IPS-20b (cell line): ENCODE results near the gene TEX53.

Source experiments
- H3K27ac ChIP-seq: one replicate; pipeline ENCODE4 v1.5.1; 2013; ENCODE audit warnings: low read length
- H3K27me3 ChIP-seq: 2 replicates; pipeline ENCODE4 v1.6.1; 2013; ENCODE audit warnings: mild to moderate bottlenecking, low read length, inconsistent platforms; ENCODE audit not compliant: insufficient read depth
- H3K36me3 ChIP-seq: 2 replicates; pipeline ENCODE4 v1.6.1; 2013; ENCODE audit warnings: low read depth, mild to moderate bottlenecking, inconsistent platforms, low read length, moderate library complexity; ENCODE audit not compliant: insufficient read depth
- H3K4me1 ChIP-seq: 2 replicates; pipeline ENCODE4 v1.6.1; 2013; ENCODE audit warnings: mild to moderate bottlenecking, control low read depth, inconsistent platforms, low read length, moderate library complexity; ENCODE audit not compliant: insufficient read depth
- H3K4me3 ChIP-seq: 2 replicates; pipeline ENCODE4 v1.5.1; 2013; ENCODE audit warnings: mild to moderate bottlenecking, low read length, inconsistent platforms
- H3K9ac ChIP-seq: 2 replicates; pipeline ENCODE4 v1.6.1; 2013; ENCODE audit warnings: low read depth, mild to moderate bottlenecking, inconsistent platforms, low read length, moderate library complexity
- H3K9me3 ChIP-seq: 2 replicates; pipeline ENCODE4 v1.6.1; 2013; ENCODE audit warnings: mild to moderate bottlenecking, low read depth, low read length, inconsistent platforms; ENCODE audit not compliant: insufficient read depth

Gene TEX53

GRCh38 chr9:114662081-114662989 lies 4.7 kb upstream of the TEX53 start:
- peaks cover 9% of the 10 kb centered on the region; the same call in 1 of the 2 replicates for H3K4me1 ChIP-seq
- H3K27me3 ChIP-seq, result no peaks in the 10 kb centered on the region
- H3K4me3 ChIP-seq, result no peak overlapping the region
- H3K36me3 ChIP-seq, result no peaks in the 10 kb centered on the region
- H3K9me3 ChIP-seq, result no peaks in the 10 kb centered on the region
- H3K9ac ChIP-seq, result no peak overlapping the region
- H3K27ac ChIP-seq, result no peak overlapping the region

GRCh38 chr9:114656301-114656700 lies 1.3 kb downstream of the TEX53 start:
- H3K36me3 ChIP-seq, result no peaks in the 10 kb centered on the region
- no peak overlapping the region for H3K4me3 ChIP-seq
- no peaks in the 10 kb centered on the region for H3K27me3 ChIP-seq
- H3K4me1 ChIP-seq, result peaks cover 3% of the 10 kb centered on the region; the same call in 1 of the 2 replicates
- H3K9me3 ChIP-seq, result no peaks in the 10 kb centered on the region
- H3K9ac ChIP-seq, result no peak overlapping the region
- no peak overlapping the region for H3K27ac ChIP-seq

GRCh38 chr9:114655689-114656088 lies 1.9 kb downstream of the TEX53 start:
- no peaks in the 10 kb centered on the region for H3K27me3 ChIP-seq
- no peaks in the 10 kb centered on the region for H3K36me3 ChIP-seq
- H3K27ac ChIP-seq, result no peak overlapping the region
- H3K4me1 ChIP-seq, result peaks cover 3% of the 10 kb centered on the region; the same call in 1 of the 2 replicates
- H3K4me3 ChIP-seq, result no peak overlapping the region
- H3K9me3 ChIP-seq, result no peaks in the 10 kb centered on the region
- no peak overlapping the region for H3K9ac ChIP-seq

GRCh38 chr9:114653556-114654159 lies 3.9 kb downstream of the TEX53 start:
- Histone ChIP-seq H3K27ac (no peak overlapping the region), H3K36me3 (no peaks in the 10 kb centered on the region), H3K4me3 (no peak overlapping the region), H3K27me3 (no peaks in the 10 kb centered on the region), H3K9me3 (no peaks in the 10 kb centered on the region), H3K4me1 (peaks cover 3% of the 10 kb centered on the region; the same call in 1 of the 2 replicates), H3K9ac (no peak overlapping the region)

- Histone ChIP-seq H3K4me3 (no peak overlapping the region), H3K27ac (no peak overlapping the region), H3K4me1 (peaks cover 3% of the 10 kb centered on the region; the same call in 1 of the 2 replicates), H3K9me3 (no peaks in the 10 kb centered on the region), H3K36me3 (no peaks in the 10 kb centered on the region), H3K9ac (no peak overlapping the region), H3K27me3 (no peaks in the 10 kb centered on the region)
These were observed 4.6 kb downstream of the TEX53 start for GRCh38 chr9:114652776-114653555.

GRCh38 chr9:114643896-114644295 lies 13.7 kb downstream of the TEX53 start:
- H3K27me3 ChIP-seq, result no peaks in the 10 kb centered on the region
- peaks cover 26% of the 10 kb centered on the region; the same call in 1 of the 2 replicates for H3K36me3 ChIP-seq
- H3K4me1 ChIP-seq, result no peaks in the 10 kb centered on the region
- no peak overlapping the region for H3K4me3 ChIP-seq
- H3K27ac ChIP-seq, result no peak overlapping the region
- H3K9ac ChIP-seq, result no peak overlapping the region
- no peaks in the 10 kb centered on the region for H3K9me3 ChIP-seq

GRCh38 chr9:114643001-114643400 lies 14.6 kb downstream of the TEX53 start:
- Histone ChIP-seq H3K27me3 (no peaks in the 10 kb centered on the region), H3K9ac (no peak overlapping the region), H3K36me3 (peaks cover 32% of the 10 kb centered on the region; the same call in 1 of the 2 replicates), H3K27ac (no peak overlapping the region), H3K4me1 (no peaks in the 10 kb centered on the region), H3K4me3 (no peak overlapping the region), H3K9me3 (no peaks in the 10 kb centered on the region)

GRCh38 chr9:114641967-114642366 lies 15.6 kb downstream of the TEX53 start:
- Histone ChIP-seq H3K9me3 (no peaks in the 10 kb centered on the region), H3K9ac (no peak overlapping the region), H3K4me3 (no peak overlapping the region), H3K4me1 (no peaks in the 10 kb centered on the region), H3K27me3 (no peaks in the 10 kb centered on the region), H3K36me3 (peaks cover 32% of the 10 kb centered on the region; the same call in 1 of the 2 replicates), H3K27ac (no peak overlapping the region)

GRCh38 chr9:114638404-114638803 lies 19.2 kb downstream of the TEX53 start:
- Histone ChIP-seq H3K9me3 (no peaks in the 10 kb centered on the region), H3K4me3 (no peak overlapping the region), H3K9ac (no peak overlapping the region), H3K36me3 (peaks cover 24% of the 10 kb centered on the region; the same call in 1 of the 2 replicates), H3K27ac (no peak overlapping the region), H3K27me3 (no peaks in the 10 kb centered on the region), H3K4me1 (no peaks in the 10 kb centered on the region)

- Histone ChIP-seq H3K27ac (no peak overlapping the region), H3K36me3 (peaks cover 30% of the 10 kb centered on the region; the same call in 1 of the 2 replicates), H3K27me3 (no peaks in the 10 kb centered on the region)
These were observed 23.2 kb downstream of the TEX53 start for GRCh38 chr9:114634387-114634786.

GRCh38 chr9:114633438-114634089 lies 24.0 kb downstream of the TEX53 start:
- Histone ChIP-seq H3K9ac (no peak overlapping the region), H3K27ac (no peak overlapping the region), H3K4me3 (no peak overlapping the region), H3K4me1 (no peaks in the 10 kb centered on the region), H3K36me3 (peaks cover 33% of the 10 kb centered on the region; the same call in 1 of the 2 replicates), H3K9me3 (no peaks in the 10 kb centered on the region), H3K27me3 (no peaks in the 10 kb centered on the region)

More at GRCh38 chr9:114634387-114634786, 23.2 kb downstream of the TEX53 start:
- no peak overlapping the region for H3K9ac ChIP-seq
- no peaks in the 10 kb centered on the region for H3K9me3 ChIP-seq
- no peaks in the 10 kb centered on the region for H3K4me1 ChIP-seq
- no peak overlapping the region for H3K4me3 ChIP-seq
